ENCODE results near the gene ELAPOR1. TPM values are rescaled to one million over a fixed set of nuclear protein-coding genes. Genes with fewer than 3 reads are reported as not detected.

The ELAPOR1 gene
- total and polyA plus RNA-seq, 9 of the 15 experiments (the other 6 are each of a cell fraction or from before 2014, with no cell fraction given) = 0.07 to 1.2 (median 0.18) TPM

GRCh38 chr1:109075531-109076490 lies 38.1 kb upstream of the ELAPOR1 start, which contains the start of gene TAF13 (continued):
- peak in 1 of 2 experiments; percentile 67 for TF ChIP-seq AFF1 (IDR thresholded peaks at IDR 0.05; ENCODE audit: low read depth in 1 of 2, partially characterized antibody in 2 of 2)
- TF ChIP-seq RBM17 (IDR thresholded peaks at IDR 0.05; ENCODE audit: borderline replicate concordance, low read depth, low read length) = no peak
- no peak for TF ChIP-seq HNRNPL (IDR thresholded peaks at IDR 0.05; ENCODE audit: low read depth, low read length)
- TF ChIP-seq HSF4 (CRISPR knock-in tag; IDR thresholded peaks at IDR 0.05; ENCODE audit: borderline replicate concordance) = no peak
- no peak for TF ChIP-seq NFE2L1 (tag; IDR thresholded peaks at IDR 0.05; ENCODE audit: borderline replicate concordance, low read depth)
- TF ChIP-seq PTBP1 (IDR thresholded peaks at IDR 0.05; ENCODE audit: low read depth, low read length) = no peak
- peak in 1 of 2 experiments; percentile 52 for TF ChIP-seq E2F6 (IDR thresholded peaks at IDR 0.05; ENCODE audit: borderline replicate concordance in 1 of 2, extremely low read depth in 1 of 2, insufficient read depth in 1 of 2, insufficient read length in 1 of 2, low read depth in 1 of 2, low read length in 1 of 2, poor library complexity in 1 of 2, severe bottlenecking in 1 of 2)
- peak; percentile 24; the same call in 1 of the 2 replicates for TF ChIP-seq NFE2 (IDR thresholded peaks at IDR 0.05; ENCODE audit: low read depth)
- peak; percentile 85 for TF ChIP-seq L3MBTL2 (IDR thresholded peaks at IDR 0.05)
- TF ChIP-seq SMAD2 (IDR thresholded peaks at IDR 0.05; ENCODE audit: low read depth, low read length) = no peak
- TF ChIP-seq GTF2A2 (tag; IDR thresholded peaks at IDR 0.05) = no peak
- peak; percentile 92 for TF ChIP-seq CREB1 (IDR thresholded peaks at IDR 0.05)
- TF ChIP-seq CREB1 (CRISPR knock-in tag; IDR thresholded peaks at IDR 0.05) = peak; percentile 88
- TF ChIP-seq ELF1 (tag; IDR thresholded peaks at IDR 0.05) = peak; percentile 85
- 0 out of 2 replicates have a peak, but pooled peaks have one; percentile 25 for TF ChIP-seq FOSL1 (tag; conservative IDR thresholded peaks at IDR 0.05)
- TF ChIP-seq, protein P1, sequence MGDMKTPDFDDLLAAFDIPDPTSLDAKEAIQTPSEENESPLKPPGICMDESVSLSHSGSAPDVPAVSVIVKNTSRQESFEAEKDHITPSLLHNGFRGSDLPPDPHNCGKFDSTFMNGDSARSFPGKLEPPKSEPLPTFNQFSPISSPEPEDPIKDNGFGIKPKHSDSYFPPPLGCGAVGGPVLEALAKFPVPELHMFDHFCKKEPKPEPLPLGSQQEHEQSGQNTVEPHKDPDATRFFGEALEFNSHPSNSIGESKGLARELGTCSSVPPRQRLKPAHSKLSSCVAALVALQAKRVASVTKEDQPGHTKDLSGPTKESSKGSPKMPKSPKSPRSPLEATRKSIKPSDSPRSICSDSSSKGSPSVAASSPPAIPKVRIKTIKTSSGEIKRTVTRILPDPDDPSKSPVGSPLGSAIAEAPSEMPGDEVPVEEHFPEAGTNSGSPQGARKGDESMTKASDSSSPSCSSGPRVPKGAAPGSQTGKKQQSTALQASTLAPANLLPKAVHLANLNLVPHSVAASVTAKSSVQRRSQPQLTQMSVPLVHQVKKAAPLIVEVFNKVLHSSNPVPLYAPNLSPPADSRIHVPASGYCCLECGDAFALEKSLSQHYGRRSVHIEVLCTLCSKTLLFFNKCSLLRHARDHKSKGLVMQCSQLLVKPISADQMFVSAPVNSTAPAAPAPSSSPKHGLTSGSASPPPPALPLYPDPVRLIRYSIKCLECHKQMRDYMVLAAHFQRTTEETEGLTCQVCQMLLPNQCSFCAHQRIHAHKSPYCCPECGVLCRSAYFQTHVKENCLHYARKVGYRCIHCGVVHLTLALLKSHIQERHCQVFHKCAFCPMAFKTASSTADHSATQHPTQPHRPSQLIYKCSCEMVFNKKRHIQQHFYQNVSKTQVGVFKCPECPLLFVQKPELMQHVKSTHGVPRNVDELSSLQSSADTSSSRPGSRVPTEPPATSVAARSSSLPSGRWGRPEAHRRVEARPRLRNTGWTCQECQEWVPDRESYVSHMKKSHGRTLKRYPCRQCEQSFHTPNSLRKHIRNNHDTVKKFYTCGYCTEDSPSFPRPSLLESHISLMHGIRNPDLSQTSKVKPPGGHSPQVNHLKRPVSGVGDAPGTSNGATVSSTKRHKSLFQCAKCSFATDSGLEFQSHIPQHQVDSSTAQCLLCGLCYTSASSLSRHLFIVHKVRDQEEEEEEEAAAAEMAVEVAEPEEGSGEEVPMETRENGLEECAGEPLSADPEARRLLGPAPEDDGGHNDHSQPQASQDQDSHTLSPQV (IDR thresholded peaks at IDR 0.05) = 0 out of 2 replicates have a peak, but pooled peaks have one; percentile 23
- no peak for TF ChIP-seq KLF10 (CRISPR knock-in tag; IDR thresholded peaks at IDR 0.05)

All from K562 (cell line).